HEK293T (cell line): ENCODE measurements around the gene TNFRSF8.

ENCODE experiments used
- BHLHE40 ChIP-seq: fragments of 450-650 bp; IDR thresholded peaks from 2 replicates; pipeline ENCODE4 v1.6.1; 2016; ENCODE audit warnings: mild to moderate bottlenecking, moderate library complexity, borderline replicate concordance
- FOXM1 ChIP-seq: fragments of 450-650 bp; IDR thresholded peaks from 2 replicates; pipeline ENCODE4 v1.6.1; 2017; ENCODE audit warnings: mild to moderate bottlenecking, borderline replicate concordance
- SP1 ChIP-seq: fragments of 450-650 bp; IDR thresholded peaks from 2 replicates; pipeline ENCODE4 v1.6.1; 2017
- SUZ12 ChIP-seq: fragments of 450-650 bp; IDR thresholded peaks from 2 replicates; pipeline ENCODE4 v1.6.1; 2016; ENCODE audit warnings: mild to moderate bottlenecking
- TARDBP ChIP-seq: fragments of 450-650 bp; IDR thresholded peaks from 2 replicates; pipeline ENCODE4 v1.6.1; 2016
- ZNF384 ChIP-seq: fragments of 450-650 bp; IDR thresholded peaks from 2 replicates; pipeline ENCODE4 v1.6.1; 2016

- TF ChIP-seq TARDBP (no peak), BHLHE40 (no peak), ZNF384 (no peak), SUZ12 (no peak), SP1 (no peak), FOXM1 (no peak)
These were observed 10.0 kb upstream of the TNFRSF8 start for GRCh38 chr1:12052997-12053686.
